HTERT RPE-1 (cell line): ENCODE results near the gene HSPB6.
"Not testable (repeated sequence)": the region's sequence is repeated elsewhere in the genome, so short reads cannot be mapped to it uniquely, and the experiment has no call there.

ENCODE experiments used
- in situ Hi-C: fragments of 300-500 bp; cut with MboI; formaldehyde crosslinking; loops from 4 replicates; pipeline ENCODE4 v1.14.3; 2020; ENCODE audit warnings: low sequenced_read_pairs

Gene HSPB6

GRCh38 chr19:35732540-35733179 lies 24.2 kb downstream of the HSPB6 start:
- in situ Hi-C loops, result no loop called here

- in situ Hi-C loops, result no loop called here
Measured at GRCh38 chr19:35731779-35732405, 24.9 kb downstream of the HSPB6 start.

GRCh38 chr19:35731353-35731752 lies 25.5 kb downstream of the HSPB6 start:
- in situ Hi-C loops, result no loop called here

GRCh38 chr19:35730326-35730725 lies 26.5 kb downstream of the HSPB6 start:
- in situ Hi-C loops, result no loop called here

- in situ Hi-C loops, result no loop called here
Measured at GRCh38 chr19:35729763-35730162, 27.1 kb downstream of the HSPB6 start.

GRCh38 chr19:35729021-35729420 lies 27.8 kb downstream of the HSPB6 start:
- in situ Hi-C loops, result no loop called here

GRCh38 chr19:35727956-35728706 lies 28.7 kb downstream of the HSPB6 start:
- in situ Hi-C loops, result no loop called here

GRCh38 chr19:35727053-35727955 lies 29.5 kb downstream of the HSPB6 start:
- in situ Hi-C loops, result no loop called here

- in situ Hi-C loops, result no loop called here
Measured at GRCh38 chr19:35725216-35725861, 31.5 kb downstream of the HSPB6 start.

GRCh38 chr19:35724560-35724959 lies 32.3 kb downstream of the HSPB6 start:
- in situ Hi-C loops, result no loop called here

- in situ Hi-C loops, result not testable (repeated sequence)
Measured at GRCh38 chr19:35724132-35724531, 32.7 kb downstream of the HSPB6 start.

GRCh38 chr19:35723671-35724070 lies 33.2 kb downstream of the HSPB6 start:
- in situ Hi-C loops, result no loop called here

GRCh38 chr19:35722897-35723296 lies 33.9 kb downstream of the HSPB6 start:
- in situ Hi-C loops, result no loop called here

- in situ Hi-C loops, result no loop called here
Measured at GRCh38 chr19:35722461-35722860, 34.4 kb downstream of the HSPB6 start.

GRCh38 chr19:35721374-35721773 lies 35.5 kb downstream of the HSPB6 start:
- in situ Hi-C loops, result no loop called here

- in situ Hi-C loops, result no loop called here
Measured at GRCh38 chr19:35720648-35721047, 36.2 kb downstream of the HSPB6 start.

- in situ Hi-C loops, result no loop called here
Measured at GRCh38 chr19:35720163-35720524, 36.7 kb downstream of the HSPB6 start.

GRCh38 chr19:35719402-35720162 lies 37.2 kb downstream of the HSPB6 start:
- in situ Hi-C loops, result no loop called here

- in situ Hi-C loops, result no loop called here
Measured at GRCh38 chr19:35718345-35719041, 38.3 kb downstream of the HSPB6 start.
